HEK293T (cell line): ENCODE results near the gene CRISP2.

ENCODE experiments used
- ARNT ChIP-seq: fragments of 450-650 bp; IDR thresholded peaks from 2 replicates; pipeline ENCODE4 v1.6.1; 2017; ENCODE audit warnings: mild to moderate bottlenecking
- FOXA1 ChIP-seq: fragments of 450-650 bp; IDR thresholded peaks from 2 replicates; pipeline ENCODE4 v1.6.1; 2016; ENCODE audit warnings: mild to moderate bottlenecking
- FOXK2 ChIP-seq: fragments of 450-650 bp; IDR thresholded peaks from 2 replicates; pipeline ENCODE4 v1.6.1; 2016; ENCODE audit warnings: mild to moderate bottlenecking
- FOXM1 ChIP-seq: fragments of 450-650 bp; IDR thresholded peaks from 2 replicates; pipeline ENCODE4 v1.6.1; 2017; ENCODE audit warnings: mild to moderate bottlenecking, borderline replicate concordance
- L3MBTL2 ChIP-seq: fragments of 450-650 bp; conservative IDR thresholded peaks from 2 replicates; pipeline ENCODE4 v1.6.1; 2016; ENCODE audit warnings: mild to moderate bottlenecking
- PKNOX1 ChIP-seq: fragments of 450-650 bp; IDR thresholded peaks from 2 replicates; pipeline ENCODE4 v1.6.1; 2016
- SP1 ChIP-seq: fragments of 450-650 bp; IDR thresholded peaks from 2 replicates; pipeline ENCODE4 v1.6.1; 2017

- no peak for TF ChIP-seq FOXK2
- TF ChIP-seq L3MBTL2: no peak
- TF ChIP-seq PKNOX1: no peak
- no peak for TF ChIP-seq FOXA1
- no peak for TF ChIP-seq SP1
- no peak for TF ChIP-seq ARNT
- TF ChIP-seq FOXM1: no peak
Observed at GRCh38 chr6:49662892-49663261, 50.5 kb downstream of the CRISP2 start.
